ENCODE results near the gene SNRNP200. TPM values are rescaled to one million over a fixed set of nuclear protein-coding genes. Genes with fewer than 3 reads are reported as not detected.

Gene SNRNP200
- total RNA-seq, 4 donors from 2014 or later = 35.0 to 147 (median 65.5) TPM

- intact Hi-C loops (cut with DNase I; ENCODE audit: low total_unique reads) = no loop called here
- no peak for DNase-seq
Observed at GRCh38 chr2:96340493-96341414, 35.4 kb upstream of the SNRNP200 start.

GRCh38 chr2:96336873-96337272 is 31.5 kb upstream of the SNRNP200 start:
- H3K4me1 ChIP-seq = no peaks in the 10 kb centered on the region
- intact Hi-C loops (cut with DNase I; ENCODE audit: low total_unique reads) = no loop called here
- DNase-seq = no peak

More at GRCh38 chr2:96340493-96341414, 35.4 kb upstream of the SNRNP200 start:
- no peaks in the 10 kb centered on the region for H3K27me3 ChIP-seq
- H3K4me3 ChIP-seq = no peak overlapping the region
- TF ChIP-seq CTCF (IDR thresholded peaks at IDR 0.05) (no peak), POLR2A (IDR thresholded peaks at IDR 0.05) (no peak)
- no peaks in the 10 kb centered on the region for H3K4me1 ChIP-seq
- H3K9me3 ChIP-seq = no peaks in the 10 kb centered on the region
- H3K27ac ChIP-seq = no peak overlapping the region
- H3K36me3 ChIP-seq = no peaks in the 10 kb centered on the region

GRCh38 chr2:96336104-96336775 is 30.9 kb upstream of the SNRNP200 start:
- H3K36me3 ChIP-seq = no peaks in the 10 kb centered on the region
- TF ChIP-seq POLR2A (IDR thresholded peaks at IDR 0.05) (no peak), CTCF (IDR thresholded peaks at IDR 0.05) (no peak)
- H3K27me3 ChIP-seq = no peaks in the 10 kb centered on the region
- DNase-seq = no peak
- peak overlapping the region; percentile 78 to 90 for H3K4me3 ChIP-seq
- H3K9me3 ChIP-seq = no peaks in the 10 kb centered on the region
- intact Hi-C loops (cut with DNase I; ENCODE audit: low total_unique reads) = no loop called here
- H3K4me1 ChIP-seq = no peaks in the 10 kb centered on the region
- H3K27ac ChIP-seq = peak overlapping the region; percentile 92 to 96

More at GRCh38 chr2:96336873-96337272, 31.5 kb upstream of the SNRNP200 start:
- Histone ChIP-seq H3K9me3 (no peaks in the 10 kb centered on the region), H3K27ac (no peak overlapping the region), H3K27me3 (no peaks in the 10 kb centered on the region), H3K36me3 (no peaks in the 10 kb centered on the region), H3K4me3 (no peak overlapping the region)
- TF ChIP-seq CTCF (IDR thresholded peaks at IDR 0.05) (no peak), POLR2A (IDR thresholded peaks at IDR 0.05) (no peak)

GRCh38 chr2:96333708-96334107 is 28.4 kb upstream of the SNRNP200 start:
- no peak for TF ChIP-seq CTCF (IDR thresholded peaks at IDR 0.05)
- Histone ChIP-seq H3K27ac (no peak overlapping the region), H3K27me3 (no peaks in the 10 kb centered on the region), H3K36me3 (no peaks in the 10 kb centered on the region), H3K9me3 (no peaks in the 10 kb centered on the region), H3K4me3 (no peak overlapping the region), H3K4me1 (no peaks in the 10 kb centered on the region)
- DNase-seq = no peak
- intact Hi-C loops (cut with DNase I; ENCODE audit: low total_unique reads) = no loop called here

- Histone ChIP-seq H3K27ac (no peak overlapping the region), H3K27me3 (peaks cover 0 to 2% of the 10 kb centered on the region in 2 donors), H3K4me1 (no peaks in the 10 kb centered on the region), H3K4me3 (no peak overlapping the region), H3K36me3 (no peaks in the 10 kb centered on the region), H3K9me3 (no peaks in the 10 kb centered on the region)
- TF ChIP-seq CTCF (IDR thresholded peaks at IDR 0.05) = no peak
- no peak for DNase-seq
- intact Hi-C loops (cut with DNase I; ENCODE audit: low total_unique reads) = no loop called here
Observed at GRCh38 chr2:96330407-96330806, 25.1 kb upstream of the SNRNP200 start.
